Body of pancreas (tissue), 4 donors: ENCODE measurements around the gene PTPRT.

Source experiments
- CTCF ChIP-seq, 7 experiments: fragments of 450-650 bp in 4 of 7; fragments of 200-600 bp in 3 of 7; sonication (generic) in 3 of 7; IDR thresholded peaks; one replicate each; pipeline ENCODE4 v1.5.1; 2016 to 2019; ENCODE audit warnings: antibody characterized with exemption in 7 of 7
- POLR2A ChIP-seq, 3 donors: fragments of 450-650 bp; IDR thresholded peaks; one replicate each; pipeline ENCODE4 v1.6.1; 2016; ENCODE audit warnings: antibody characterized with exemption in 3 of 3, mild to moderate bottlenecking in 2 of 3

GRCh38 chr20:43065299-43065698, 124.4 kb downstream of the PTPRT start:
- TF ChIP-seq CTCF (IDR thresholded peaks at IDR 0.05) (no peak), POLR2A (IDR thresholded peaks at IDR 0.05) (no peak)
